Neuron (in vitro differentiated cells): ENCODE results near the gene CTNNA2.

ENCODE experiments used
- H2AFZ ChIP-seq: one replicate; pipeline ENCODE4 v1.6.1; 2013; ENCODE audit warnings: low read depth, mild to moderate bottlenecking, inconsistent platforms, low read length, moderate library complexity
- H3K27me3 ChIP-seq: one replicate; pipeline ENCODE4 v1.6.1; 2013; ENCODE audit warnings: low read length; ENCODE audit not compliant: insufficient read depth
- H3K36me3 ChIP-seq: one replicate; pipeline ENCODE4 v1.6.1; 2013; ENCODE audit warnings: low read length; ENCODE audit not compliant: insufficient read depth
- H3K4me1 ChIP-seq: one replicate; pipeline ENCODE4 v1.6.1; 2013; ENCODE audit warnings: low read length; ENCODE audit not compliant: insufficient read depth
- H3K4me3 ChIP-seq: 2 replicates; pipeline ENCODE4 v1.5.1; 2013; ENCODE audit warnings: mild to moderate bottlenecking, low read length, moderate library complexity
- H3K9me3 ChIP-seq: one replicate; pipeline ENCODE4 v1.6.1; 2013; ENCODE audit warnings: low read length

CTNNA2 gene

DNA sequence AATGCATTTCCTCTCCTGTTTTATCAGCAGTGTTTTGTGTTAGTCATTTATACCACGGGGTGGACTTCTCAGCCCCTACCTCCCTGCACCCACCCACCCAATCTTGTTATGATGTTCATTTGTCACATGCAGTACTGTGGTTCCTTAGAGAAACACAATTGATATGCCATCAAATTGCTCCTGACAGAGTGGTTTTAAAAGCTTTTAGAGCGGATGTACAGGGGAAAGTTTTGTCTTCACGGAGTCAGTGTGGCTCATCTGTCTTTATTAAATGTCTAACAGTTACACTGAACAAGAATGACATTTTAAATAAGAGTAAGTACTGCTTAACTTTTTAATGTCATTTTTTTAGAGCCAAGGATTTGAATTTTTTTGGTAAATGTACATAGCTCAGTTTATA lies 634.8 kb downstream of the CTNNA2 start:
- Histone ChIP-seq H3K9me3 (no peaks in the 10 kb centered on the region), H3K36me3 (no peaks in the 10 kb centered on the region)

DNA sequence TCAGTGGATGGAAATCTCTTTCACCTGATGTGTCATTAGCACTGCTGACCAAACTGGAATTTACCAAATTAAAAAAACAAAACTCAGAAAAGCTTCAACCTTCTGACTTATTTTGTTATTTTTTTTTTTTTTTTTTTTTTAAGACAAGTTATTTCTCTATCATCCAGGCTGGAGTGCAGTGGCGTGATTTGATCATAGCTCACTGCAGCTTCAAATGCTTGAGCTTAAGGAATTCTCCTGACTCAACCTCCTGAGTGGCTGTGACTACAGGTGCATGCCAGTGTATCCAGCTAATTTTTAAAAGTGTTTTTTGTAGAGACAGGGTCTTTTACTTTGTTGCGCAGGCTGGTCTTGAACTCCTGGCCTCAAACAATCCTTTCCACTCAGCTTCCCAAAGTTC lies 636.1 kb downstream of the CTNNA2 start:
- no peak overlapping the region for H2AFZ ChIP-seq
- H3K9me3 ChIP-seq, result no peaks in the 10 kb centered on the region
- H3K27me3 ChIP-seq, result no peaks in the 10 kb centered on the region
- no peaks in the 10 kb centered on the region for H3K4me1 ChIP-seq
- no peaks in the 10 kb centered on the region for H3K36me3 ChIP-seq
- no peak overlapping the region for H3K4me3 ChIP-seq

More for the DNA sequence above, 634.8 kb downstream of the CTNNA2 start:
- Histone ChIP-seq H3K4me3 (no peak overlapping the region), H2AFZ (no peak overlapping the region), H3K4me1 (no peaks in the 10 kb centered on the region), H3K27me3 (no peaks in the 10 kb centered on the region)

DNA sequence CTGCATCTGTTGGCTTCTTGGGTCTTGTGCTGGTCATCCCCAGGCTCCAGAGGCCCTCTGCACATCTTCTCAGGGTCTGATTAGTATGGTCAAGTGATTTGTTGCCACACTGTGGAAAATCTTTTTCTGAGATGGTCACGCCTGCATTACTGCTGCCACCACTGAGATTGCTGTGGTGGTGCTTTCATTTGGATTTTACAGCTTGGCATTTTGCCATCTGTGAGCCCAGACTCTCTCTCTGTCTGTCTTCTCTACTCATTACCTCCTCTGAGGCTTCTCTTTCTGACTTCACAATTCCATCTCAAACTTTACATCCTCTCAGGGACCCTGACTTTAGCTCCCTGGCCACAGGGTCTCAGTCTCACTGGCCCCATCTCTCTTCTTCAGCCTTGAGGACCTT lies 637.1 kb downstream of the CTNNA2 start:
- H3K27me3 ChIP-seq, result no peaks in the 10 kb centered on the region
- H3K4me1 ChIP-seq, result no peaks in the 10 kb centered on the region
- no peak overlapping the region for H3K4me3 ChIP-seq
- no peaks in the 10 kb centered on the region for H3K9me3 ChIP-seq
- H3K36me3 ChIP-seq, result no peaks in the 10 kb centered on the region
- H2AFZ ChIP-seq, result no peak overlapping the region

DNA sequence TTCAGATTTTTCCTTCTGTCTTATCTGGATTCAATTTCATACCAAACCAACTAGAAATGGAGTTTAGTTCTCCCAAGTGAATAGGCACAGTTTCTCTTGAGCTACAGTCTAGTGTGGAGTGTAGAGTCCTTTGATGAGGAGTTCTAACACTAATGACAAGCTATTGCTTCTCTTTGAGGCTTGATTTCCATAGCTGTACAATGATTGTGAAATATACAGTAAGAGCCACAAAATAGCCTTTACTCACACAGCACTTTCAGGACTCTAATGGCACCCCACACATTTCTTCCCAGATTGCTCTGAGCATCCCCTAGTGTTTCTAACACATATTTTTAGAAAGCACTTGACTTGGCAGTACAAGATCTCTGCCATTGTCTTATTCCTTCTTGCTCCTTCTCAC lies 638.4 kb downstream of the CTNNA2 start:
- H2AFZ ChIP-seq, result no peak overlapping the region
- no peak overlapping the region for H3K4me3 ChIP-seq
- no peaks in the 10 kb centered on the region for H3K4me1 ChIP-seq
- no peaks in the 10 kb centered on the region for H3K27me3 ChIP-seq
- no peaks in the 10 kb centered on the region for H3K36me3 ChIP-seq
- no peaks in the 10 kb centered on the region for H3K9me3 ChIP-seq

DNA sequence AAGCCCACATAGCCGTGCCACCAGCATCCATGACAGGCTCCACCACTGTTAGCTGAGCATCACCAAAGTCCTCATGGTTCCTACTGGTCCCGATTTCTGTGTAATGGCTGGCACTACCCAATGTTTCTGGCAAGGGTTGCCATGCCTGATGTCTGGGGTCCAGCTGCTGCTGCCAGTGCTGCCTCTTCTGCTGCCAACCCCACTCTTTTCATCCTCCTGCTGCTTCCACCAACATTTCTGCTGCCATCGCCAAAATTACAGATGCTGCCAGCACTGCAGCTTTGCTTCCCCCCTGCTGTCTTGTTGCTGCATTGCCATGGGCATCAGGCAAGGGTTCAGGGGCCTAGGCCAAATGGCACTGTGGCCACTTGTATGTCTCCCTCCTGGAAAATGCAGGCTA lies 638.8 kb downstream of the CTNNA2 start:
- no peaks in the 10 kb centered on the region for H3K36me3 ChIP-seq
- no peak overlapping the region for H2AFZ ChIP-seq
- no peaks in the 10 kb centered on the region for H3K27me3 ChIP-seq
- H3K9me3 ChIP-seq, result no peaks in the 10 kb centered on the region
- no peaks in the 10 kb centered on the region for H3K4me1 ChIP-seq
- no peak overlapping the region for H3K4me3 ChIP-seq

DNA sequence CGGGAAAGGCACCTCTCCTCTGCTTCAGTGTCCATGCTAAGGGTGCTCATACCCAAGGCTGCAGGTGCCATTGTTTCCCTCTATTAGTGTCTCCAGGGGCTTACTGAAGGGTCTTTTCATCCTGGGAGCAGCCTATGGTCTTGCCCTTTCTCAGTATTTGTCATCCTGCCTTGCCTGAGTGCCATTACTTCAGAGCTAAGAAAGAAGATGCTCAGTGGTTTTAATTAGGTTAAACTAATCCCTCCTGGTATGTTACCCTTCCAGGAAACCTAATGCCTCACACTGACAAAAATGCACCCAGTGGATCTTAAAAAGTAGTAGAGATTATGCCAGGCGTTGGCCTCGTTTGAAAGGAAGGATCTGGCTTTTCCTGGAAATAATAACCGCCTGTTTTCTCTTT lies 640.3 kb downstream of the CTNNA2 start:
- H2AFZ ChIP-seq, result no peak overlapping the region
- H3K27me3 ChIP-seq, result no peaks in the 10 kb centered on the region
- H3K9me3 ChIP-seq, result no peaks in the 10 kb centered on the region
- no peaks in the 10 kb centered on the region for H3K36me3 ChIP-seq
- no peaks in the 10 kb centered on the region for H3K4me1 ChIP-seq
- no peak overlapping the region for H3K4me3 ChIP-seq

DNA sequence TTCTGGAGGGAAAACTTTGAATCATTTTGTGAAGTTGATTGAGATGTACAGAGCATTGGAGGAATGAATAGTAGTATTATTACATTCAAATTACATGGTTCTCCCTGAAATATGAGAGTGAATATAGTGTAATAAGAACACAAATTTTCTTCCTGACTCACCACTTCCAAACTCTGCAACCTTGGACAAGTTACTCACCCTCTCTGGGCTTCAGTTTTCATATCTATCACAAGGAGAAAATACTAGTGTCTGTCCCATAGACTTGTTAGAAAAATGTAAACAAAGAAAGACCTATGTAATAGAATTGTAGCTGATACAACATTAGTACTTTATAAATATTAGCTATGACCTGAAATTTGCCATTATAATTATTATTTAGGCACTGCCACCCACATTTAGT lies 640.9 kb downstream of the CTNNA2 start:
- H3K27me3 ChIP-seq, result no peaks in the 10 kb centered on the region
- H3K36me3 ChIP-seq, result no peaks in the 10 kb centered on the region
- no peaks in the 10 kb centered on the region for H3K4me1 ChIP-seq
- H3K9me3 ChIP-seq, result no peaks in the 10 kb centered on the region
- H3K4me3 ChIP-seq, result no peak overlapping the region
- no peak overlapping the region for H2AFZ ChIP-seq

DNA sequence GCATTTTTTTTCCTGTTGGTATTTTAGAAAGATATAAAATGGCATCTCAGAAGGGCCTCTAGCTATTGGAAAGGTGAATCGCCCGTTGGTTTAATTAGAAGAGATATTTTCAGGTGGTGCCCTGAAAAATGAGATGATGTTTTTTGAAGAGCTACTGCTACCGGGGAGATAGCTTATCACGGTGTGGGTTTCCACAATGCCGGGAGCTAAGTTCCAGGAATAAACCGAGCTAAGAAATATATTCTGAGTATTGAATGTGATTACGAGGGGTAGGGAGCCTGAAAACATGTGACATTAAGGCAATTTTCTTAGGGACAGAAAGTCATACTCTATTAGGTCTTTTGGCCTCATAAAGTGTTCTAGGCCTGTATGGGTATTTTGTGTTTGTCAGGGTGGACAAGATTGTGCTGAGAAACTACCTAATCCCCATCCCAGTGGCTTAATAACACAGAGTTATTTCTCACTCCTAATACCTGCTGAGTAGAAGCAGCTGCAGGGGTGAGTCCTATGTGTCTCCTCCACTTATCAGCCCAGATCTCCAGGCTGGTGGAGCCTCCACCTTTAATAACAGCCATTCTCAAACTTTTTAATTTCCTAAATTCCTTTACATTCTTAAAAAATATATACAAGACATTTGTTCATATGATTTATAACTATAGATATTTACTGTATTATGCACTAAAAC lies 641.5 kb downstream of the CTNNA2 start:
- Histone ChIP-seq H3K36me3 (no peaks in the 10 kb centered on the region), H3K4me1 (no peaks in the 10 kb centered on the region), H3K4me3 (no peak overlapping the region), H3K27me3 (no peaks in the 10 kb centered on the region), H3K9me3 (no peaks in the 10 kb centered on the region), H2AFZ (no peak overlapping the region)

DNA sequence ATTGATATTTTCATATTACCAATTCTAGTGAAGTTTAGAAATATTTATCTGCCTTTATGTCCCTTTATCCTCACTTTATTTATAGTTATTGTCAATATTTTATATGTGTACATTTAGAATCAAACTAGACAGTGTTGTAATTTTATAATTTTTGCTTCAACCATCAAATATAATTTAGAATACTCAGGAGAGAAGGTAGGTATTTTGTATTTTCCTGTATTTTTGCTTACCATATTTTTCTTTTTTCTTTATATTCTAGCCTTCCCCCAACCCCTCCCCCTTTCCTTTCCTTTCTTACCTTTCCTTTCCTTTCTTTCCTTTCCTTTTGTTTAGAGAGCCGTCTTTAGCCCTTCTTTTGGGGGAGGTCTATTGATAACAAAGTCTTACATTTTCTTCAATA lies 651.5 kb downstream of the CTNNA2 start:
- Histone ChIP-seq H2AFZ (no peak overlapping the region), H3K4me1 (no peaks in the 10 kb centered on the region), H3K36me3 (no peaks in the 10 kb centered on the region), H3K27me3 (no peaks in the 10 kb centered on the region), H3K4me3 (no peak overlapping the region), H3K9me3 (no peaks in the 10 kb centered on the region)

DNA sequence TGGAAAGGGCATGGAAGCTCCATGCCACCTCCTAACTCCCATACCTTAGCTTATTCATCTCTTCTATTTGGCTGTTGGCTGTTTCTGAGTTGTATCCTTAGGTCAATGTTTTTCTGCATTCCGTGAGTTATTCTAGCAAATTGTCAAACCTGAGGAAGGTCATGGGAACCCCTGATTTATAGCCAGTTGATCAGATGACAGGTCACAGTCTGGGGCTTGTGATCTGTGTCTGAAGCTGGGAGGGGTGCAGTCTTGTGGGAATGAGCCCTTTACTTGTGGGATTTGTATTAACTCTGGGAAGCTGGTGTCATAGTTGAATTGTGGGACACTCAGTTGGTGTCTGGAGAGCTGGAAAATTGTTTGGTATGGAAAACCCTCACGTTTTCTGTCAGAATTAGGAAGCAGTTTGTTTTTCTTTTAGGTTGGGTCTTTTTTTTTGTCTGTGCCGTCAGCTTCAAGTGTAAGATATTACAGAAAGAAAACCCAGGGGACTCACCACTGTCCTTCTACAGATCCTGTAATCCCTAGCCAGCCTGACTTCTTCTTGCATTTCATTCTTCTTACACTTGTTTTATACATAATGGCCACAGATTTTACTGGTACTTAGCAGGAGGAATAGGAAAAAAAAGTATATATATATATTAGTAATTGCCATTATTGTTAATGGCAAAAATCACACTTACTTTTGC lies 653.8 kb downstream of the CTNNA2 start:
- Histone ChIP-seq H3K4me3 (no peak overlapping the region), H3K9me3 (no peaks in the 10 kb centered on the region), H3K36me3 (no peaks in the 10 kb centered on the region), H3K27me3 (no peaks in the 10 kb centered on the region), H2AFZ (no peak overlapping the region), H3K4me1 (no peaks in the 10 kb centered on the region)

DNA sequence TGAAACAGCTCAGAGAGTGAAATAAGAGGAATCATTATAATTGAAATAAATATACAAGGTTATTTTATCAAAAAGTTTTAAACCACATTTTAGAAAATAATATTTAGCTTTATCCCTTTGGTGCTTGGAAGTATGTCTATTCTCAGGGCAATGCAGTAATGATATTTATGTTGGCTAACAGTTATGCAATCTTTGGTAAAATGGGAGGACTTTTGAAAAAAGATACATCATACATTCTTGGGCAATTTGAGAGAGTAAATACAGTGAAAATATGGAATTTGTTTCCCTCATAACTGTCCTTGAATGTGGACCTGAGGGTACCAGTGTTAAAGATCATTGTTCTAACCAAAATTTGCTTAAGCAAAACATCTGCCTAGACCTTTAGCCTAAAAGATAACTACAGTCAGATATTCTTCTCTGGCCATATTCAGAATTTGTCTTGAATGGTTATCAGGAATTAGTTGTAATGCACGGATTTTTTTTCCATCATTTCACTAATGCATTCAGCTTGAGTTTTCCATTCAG lies 654.5 kb downstream of the CTNNA2 start:
- Histone ChIP-seq H3K36me3 (no peaks in the 10 kb centered on the region), H3K27me3 (no peaks in the 10 kb centered on the region), H2AFZ (no peak overlapping the region), H3K4me1 (no peaks in the 10 kb centered on the region), H3K9me3 (no peaks in the 10 kb centered on the region), H3K4me3 (no peak overlapping the region)

DNA sequence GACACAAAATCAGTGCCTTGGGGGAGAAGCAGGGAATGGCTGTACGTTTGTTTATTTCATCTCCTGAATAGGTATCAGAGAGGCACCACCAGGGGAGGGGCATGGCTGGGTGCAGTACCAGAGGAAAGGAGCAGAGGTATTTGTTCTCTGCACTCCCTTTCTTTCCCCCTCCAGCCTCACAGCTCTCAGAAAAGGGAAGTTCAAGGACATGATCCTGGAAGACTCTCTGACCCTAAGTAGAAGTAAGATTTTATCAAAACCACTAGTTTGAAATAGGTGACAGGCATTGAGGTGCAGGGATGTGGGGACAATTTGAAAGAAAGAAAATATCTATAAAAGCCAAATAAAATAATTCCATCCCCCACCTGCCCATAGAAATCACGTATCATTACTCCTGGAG lies 655.2 kb downstream of the CTNNA2 start:
- no peaks in the 10 kb centered on the region for H3K27me3 ChIP-seq
- H3K4me3 ChIP-seq, result no peak overlapping the region
- H3K4me1 ChIP-seq, result no peaks in the 10 kb centered on the region
- no peaks in the 10 kb centered on the region for H3K36me3 ChIP-seq
- H2AFZ ChIP-seq, result no peak overlapping the region
- H3K9me3 ChIP-seq, result no peaks in the 10 kb centered on the region

DNA sequence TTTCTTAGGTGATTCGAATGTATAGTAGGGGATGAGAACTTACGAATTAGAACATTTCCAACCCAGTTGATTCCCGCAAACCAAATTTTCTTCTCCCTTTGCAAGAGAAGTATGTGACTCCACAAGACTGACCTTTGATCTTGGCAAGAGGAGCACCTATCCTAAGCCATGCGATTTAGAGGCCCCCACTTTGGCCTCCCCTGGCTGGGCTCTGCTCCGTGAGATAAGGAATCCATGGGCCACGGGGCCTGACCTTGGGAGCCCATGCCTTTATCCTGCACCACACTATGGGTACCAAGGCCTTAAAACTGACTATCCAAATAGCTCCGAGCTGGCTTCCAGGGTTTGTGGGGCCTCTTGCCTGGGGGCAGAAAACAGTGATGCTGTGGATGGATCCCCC lies 656.0 kb downstream of the CTNNA2 start:
- Histone ChIP-seq H3K4me1 (no peaks in the 10 kb centered on the region), H3K27me3 (no peaks in the 10 kb centered on the region), H3K9me3 (no peaks in the 10 kb centered on the region), H3K36me3 (no peaks in the 10 kb centered on the region), H3K4me3 (no peak overlapping the region), H2AFZ (no peak overlapping the region)
